HG03175 (cell line): Measurements from ENCODE around the gene MIER3.

Experiments
- ATAC-seq: cut with Tn5 transposase; IDR thresholded peaks from one replicate; pipeline ENCODE4 v1.9.1; 2021; ENCODE audit warnings: mild to moderate bottlenecking, moderate library complexity; ENCODE audit not compliant: unreplicated experiment

MIER3 gene

DNA sequence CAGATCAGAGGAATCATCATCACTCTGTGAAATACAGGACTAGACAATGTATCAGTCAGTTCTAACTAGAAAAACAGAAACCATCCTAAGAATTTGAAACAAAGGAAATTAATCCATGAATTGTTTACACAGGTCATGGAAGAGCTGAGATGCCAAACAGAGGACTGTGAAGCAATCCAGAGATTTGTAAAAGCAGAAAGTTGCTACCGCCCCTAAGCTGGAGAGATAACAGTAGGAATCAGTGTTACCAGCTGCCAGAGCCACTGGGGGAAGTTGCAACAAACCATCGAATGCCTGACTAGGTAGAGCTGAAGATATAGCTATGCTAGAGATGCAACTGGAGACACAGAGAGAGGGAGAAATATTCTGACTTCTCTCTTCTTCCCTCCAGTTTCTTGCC, 10.4 kb upstream of the MIER3 start:
- ATAC-seq, result no peak

DNA sequence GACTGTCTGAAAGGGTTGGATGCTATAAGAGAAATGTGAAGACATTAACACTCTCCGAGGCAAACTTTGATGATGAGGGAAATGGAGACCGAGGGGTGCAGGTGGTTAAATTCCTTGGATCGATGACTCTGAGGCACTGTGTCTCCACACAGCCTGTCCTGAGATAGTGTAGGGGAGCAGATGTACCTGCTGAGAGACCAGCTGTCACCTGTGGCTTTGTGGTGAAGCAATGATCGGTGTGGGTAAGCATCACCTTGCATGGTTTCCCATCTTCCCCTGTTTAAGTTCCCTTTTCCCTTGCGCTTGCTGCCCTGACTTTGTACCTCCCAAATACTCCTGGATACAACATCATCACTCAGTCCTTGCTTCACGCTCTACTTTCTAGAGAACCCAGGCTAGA, 9.8 kb upstream of the MIER3 start:
- no peak for ATAC-seq

DNA sequence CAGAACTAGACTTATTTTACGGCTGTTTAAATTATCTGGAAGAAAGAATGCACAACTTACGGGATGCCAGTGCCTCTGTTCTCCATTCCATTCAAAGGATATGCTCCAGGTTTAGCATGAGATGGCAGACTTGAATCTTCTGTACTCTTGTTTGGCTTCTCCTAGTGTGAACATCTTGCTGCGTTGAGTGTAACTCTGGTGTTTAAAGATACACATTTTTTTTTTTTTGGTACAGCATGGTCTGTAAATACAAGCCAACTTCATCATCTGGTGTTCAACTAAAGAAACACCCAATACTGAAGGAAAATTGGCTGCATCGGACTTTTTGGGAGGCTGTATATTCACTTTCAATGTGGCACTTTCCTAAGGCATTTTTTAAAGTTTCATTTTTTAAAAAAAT, 7.4 kb upstream of the MIER3 start:
- no peak for ATAC-seq

DNA sequence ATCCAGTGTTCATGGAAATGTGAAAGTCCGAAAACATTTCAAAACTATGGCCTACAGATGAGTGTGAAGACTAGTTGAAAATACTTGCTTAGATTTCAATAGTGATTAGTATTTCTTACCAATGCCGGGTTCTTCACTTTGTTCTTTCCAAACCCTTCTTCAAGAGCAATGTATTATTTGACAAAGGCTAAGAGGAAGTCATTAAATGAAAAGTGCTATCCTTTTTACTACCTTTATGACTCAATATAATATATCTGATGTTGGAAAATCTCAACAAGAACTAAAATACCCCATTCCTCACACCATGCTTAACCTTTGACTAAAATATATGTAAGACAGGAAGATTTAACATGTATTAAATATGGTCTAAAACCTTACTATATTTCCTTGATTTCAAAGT, 6.7 kb upstream of the MIER3 start:
- ATAC-seq, result no peak

DNA sequence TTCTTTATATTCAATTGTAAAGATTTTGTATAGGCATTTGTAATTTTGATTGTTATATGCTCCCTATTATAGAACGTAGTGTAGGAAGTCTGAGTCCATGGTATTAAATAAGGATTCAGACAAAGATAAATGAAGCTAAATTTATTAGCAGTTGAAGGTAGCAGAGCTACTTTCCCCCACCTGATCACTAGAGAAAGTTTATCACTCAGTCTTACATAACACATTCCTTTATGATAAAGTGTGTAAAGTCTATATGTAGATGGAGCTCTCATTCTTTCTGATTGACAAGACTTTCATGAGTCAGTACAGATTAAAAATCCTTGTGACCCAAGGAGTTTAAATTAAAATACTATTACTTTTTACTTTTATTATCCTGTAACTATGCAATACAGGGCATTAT, 2.3 kb upstream of the MIER3 start:
- no peak for ATAC-seq

DNA sequence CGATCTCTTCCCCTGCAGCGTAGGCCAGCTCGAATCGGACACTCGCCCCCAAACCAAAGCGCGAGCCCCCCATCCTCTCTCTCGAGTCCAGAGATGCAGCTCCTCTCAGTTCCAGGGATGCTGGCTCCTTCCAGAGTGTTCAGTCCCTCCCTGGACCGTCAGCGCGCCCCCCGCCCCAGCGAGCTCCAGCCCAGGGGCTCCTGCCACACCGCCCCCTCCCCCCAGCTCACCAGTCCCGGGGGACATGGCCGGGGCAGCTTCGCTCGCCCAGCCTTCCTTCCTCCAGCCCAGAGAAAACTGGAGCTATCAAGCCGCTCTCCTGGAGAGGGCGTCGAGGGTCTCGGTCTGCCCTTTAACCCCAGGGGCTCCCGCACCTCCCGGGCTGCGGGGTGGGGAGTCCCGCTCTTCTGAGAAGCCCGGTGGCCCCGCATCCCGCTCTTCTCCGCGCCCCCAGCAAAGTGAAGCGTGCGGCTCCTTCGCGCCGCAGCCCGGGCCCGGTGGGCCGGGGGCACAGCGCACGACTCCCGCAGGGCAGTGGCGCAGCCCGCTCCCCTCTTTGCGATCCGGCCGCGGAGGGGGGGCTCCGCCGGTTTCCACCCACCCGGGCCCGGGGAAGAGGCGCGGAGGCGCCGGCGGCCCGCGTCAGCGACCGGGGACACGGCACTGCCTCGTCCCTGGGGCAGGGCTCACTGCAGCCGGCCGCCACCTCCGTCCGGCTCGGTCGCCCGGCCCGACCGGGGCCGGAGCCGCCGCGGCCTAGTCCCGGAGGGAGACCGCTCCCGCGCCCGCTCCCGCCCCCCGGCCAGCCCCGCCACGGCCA, 587 bp downstream of the MIER3 start:
- peak; percentile 47 for ATAC-seq

DNA sequence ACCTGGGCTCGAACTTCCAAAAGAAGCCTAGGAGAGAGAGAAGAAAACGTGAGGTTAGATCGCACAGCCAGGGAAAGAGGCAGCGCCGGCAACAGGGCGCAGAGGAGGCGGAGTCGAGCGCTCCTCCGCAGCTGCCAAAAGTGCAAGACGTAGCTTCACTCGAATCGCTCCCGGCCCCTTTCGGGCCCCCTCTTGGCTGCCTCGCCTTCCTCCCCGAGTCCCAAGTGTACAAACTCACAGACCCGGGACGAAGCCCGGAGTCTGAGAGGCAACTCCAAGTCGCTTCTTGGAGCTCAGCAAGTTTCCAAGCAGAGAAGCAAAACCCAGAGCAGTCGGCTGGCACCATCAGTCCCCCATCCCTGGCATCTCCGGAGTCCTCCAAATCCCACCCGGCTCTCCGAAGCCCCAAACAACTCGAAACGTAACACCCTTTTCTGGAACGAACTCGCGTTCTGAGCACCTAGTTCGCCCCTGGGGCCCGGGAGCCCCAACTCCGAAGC, 1.2 kb downstream of the MIER3 start:
- peak; percentile 49 for ATAC-seq

DNA sequence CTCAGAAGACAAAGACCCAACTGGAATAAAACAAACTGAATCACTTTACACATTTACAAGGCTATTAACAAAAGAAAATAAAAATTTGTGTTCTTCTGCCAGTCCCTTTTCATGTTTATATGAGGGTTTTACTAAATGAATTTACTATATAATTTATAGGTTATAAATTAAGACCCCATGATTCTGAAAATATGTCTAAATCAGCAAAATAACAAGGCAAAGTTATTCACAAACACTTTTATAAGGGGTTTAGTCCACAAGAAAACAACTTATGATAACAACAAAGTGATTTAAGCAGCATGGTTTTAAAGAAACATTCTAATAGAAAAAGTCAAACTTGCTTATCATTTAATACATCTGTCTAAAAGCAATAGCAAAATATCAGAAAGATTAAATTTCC, 4.9 kb downstream of the MIER3 start:
- ATAC-seq, result no peak

DNA sequence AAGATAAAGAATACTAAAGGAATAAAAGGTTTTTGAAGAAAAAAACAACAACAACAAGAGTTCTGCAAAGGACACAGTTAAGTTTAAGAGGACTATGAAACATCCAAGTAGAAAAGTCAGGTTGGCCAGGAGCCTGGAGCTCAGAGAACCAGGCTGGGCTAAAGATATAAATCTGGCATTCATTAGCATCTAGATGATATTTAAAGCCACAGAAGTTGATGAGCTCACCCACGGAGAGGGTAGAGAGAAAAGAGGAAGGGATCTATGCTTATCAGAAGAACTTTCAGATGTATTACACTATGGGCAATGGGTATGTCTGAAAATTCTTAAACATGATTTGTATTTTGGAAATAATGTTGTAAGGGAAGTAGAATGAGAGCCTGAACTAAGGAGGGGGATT, 9.9 kb downstream of the MIER3 start:
- ATAC-seq, result no peak

DNA sequence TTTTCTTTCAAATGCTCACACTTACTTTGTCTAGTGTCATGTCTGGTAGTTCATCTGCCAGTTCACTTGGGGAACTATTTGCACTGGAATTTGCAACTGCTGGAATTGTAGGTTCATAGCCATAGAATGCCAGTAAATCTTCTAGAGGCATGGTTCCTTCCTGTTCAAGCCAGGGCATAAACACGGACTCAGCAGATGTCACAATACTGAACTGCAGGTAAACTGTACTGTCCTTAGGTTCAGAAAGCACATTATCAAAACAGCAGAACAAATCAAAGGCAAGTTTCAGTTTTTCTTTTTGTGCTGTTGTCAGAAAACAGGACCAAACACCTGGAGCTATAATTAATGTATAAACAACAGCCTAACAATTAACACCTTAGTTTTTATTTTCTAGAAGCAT, 13.1 kb downstream of the MIER3 start:
- no peak for ATAC-seq

DNA sequence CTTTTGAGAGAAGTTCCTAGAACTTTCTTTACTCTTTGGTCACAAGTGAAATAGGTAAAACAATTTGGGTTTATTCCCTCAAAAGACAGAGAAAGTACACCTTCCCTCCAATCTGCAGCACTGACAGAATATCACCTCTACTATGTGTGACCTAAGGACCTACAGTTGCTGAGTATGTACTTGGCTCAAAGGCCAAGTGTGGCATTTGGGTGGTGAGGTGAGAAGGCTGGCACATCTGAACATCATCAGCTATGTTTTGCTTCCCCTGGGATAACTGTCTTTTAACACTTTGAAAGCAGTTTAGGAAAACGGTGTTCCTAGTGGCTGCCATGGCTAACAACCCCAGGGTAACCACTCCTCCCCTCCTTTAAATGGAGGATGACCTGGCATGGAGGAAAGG, 17.6 kb downstream of the MIER3 start:
- ATAC-seq, result no peak

DNA sequence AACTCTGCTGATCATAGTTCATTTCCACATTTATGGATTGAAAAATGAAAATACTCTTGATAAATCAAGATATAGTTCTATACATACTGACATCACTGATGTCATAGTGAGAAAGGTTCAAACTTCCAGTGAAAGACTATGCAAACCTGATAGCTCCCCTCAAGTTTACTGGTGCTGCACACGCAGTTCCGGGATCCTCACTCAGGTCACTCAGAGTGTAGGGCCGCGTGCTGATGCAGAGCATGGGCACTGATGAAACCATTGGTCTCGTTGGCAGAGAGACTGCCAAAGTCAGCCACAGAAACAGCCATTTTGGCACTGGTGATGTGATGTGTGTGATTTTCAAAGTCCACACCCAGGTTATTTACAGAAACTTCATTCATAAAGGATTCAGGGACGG, 29.0 kb downstream of the MIER3 start:
- no peak for ATAC-seq

DNA sequence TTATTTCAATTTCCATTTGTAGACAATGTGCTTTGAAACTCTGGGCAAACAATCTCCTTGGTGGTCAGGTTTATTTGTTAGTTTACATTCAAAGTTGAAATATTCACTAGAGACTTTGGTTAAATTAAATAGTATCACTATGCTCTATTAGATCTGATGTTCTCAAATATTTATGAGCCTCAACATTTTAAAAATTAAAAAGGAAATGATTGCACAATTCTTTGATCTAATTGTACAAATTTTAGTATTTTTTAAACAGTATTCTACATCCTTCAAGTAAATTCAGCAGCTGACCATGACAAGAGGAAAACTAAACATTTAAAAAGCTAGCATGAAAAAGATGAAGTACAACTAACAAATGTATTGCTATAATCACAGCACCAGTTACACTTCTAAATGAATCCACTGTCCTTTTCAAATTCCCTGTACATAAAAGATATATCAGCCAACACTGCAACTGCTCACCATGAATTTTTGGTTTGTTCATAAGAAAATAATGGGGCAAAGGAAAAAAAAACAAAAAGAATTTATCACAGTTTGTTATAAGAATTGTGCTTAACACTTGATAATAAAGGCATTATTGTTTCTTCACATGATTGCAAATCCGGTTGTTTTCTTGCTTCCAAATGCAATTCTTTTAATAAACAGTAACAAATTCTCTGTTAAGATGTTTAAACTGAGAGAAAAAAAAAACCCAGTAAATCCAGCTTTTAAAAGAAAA, 31.8 kb downstream of the MIER3 start:
- no peak for ATAC-seq

DNA sequence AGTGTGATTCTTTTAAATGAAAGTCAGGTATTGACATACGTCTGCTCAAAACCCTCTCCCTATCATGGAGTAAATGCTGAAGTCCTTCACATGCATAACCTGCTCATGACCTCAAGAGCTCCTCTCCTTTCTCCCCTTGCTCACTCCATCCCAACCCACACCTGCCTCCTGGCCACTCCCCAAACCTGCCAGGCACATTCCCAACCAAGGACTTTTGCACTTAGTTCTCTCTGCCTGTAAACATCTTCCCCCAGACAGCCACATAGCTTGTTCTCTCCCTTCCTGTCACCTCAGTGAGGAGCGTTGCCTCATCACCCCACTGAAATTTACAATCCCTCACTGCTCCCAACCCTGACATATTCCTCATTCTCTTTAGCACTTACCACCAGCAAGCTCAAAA, 33.9 kb downstream of the MIER3 start:
- no peak for ATAC-seq

DNA sequence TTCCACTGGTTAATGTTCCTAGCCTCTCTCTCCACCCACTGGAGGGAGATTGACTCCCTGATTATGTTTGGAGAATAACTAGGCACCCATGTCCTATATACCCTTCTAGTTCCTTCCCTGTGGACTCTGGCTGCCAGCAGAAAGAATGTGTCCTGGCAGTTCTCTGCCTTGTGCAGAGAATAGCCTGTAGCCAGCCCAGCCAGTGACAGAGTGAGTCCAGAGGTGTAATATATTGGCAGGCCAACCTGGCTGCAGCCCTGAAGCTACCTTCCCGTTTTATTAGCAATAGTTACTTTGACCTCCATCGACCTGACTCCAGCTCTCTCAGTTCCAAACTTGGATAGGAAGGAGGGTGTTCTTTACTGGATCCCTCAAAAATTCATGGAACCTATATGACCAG, 34.4 kb downstream of the MIER3 start:
- ATAC-seq, result no peak

DNA sequence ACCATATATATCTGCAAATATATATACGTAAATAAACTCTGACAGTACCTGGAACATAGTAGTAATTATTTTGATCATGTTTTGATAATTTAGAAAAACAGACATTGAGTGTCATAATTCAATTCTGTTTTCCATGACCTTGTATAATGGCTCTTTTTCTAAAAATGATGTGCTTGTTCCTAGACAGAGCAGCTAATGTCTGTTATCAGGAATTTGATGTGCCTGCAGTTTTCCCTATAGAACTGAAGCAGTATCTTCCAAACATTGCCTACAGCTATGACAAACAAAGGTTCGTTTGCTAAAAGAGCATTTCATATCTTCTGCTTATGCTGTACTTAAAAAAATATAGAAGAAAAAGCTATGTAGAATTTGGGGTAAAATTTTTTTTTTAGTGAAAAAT, 37.2 kb downstream of the MIER3 start:
- ATAC-seq, result no peak

DNA sequence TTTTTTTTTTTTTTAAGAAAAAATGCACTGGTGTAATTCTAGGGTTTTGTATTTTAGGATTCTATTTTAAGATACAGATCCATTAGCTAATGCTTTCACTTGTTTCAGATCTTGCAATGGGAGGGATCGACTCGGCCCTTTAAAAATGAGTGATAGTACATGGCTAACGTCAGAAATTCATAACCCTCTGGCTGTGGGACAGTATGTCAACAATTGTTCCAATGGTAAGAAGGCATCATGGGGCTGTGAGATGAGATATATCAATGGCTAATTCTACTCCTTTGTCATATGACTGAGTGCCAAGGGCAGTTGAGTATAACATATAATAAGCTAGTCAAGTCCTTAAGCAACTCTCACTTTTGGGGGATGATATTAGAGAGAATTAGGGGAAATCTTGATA, 38.2 kb downstream of the MIER3 start:
- no peak for ATAC-seq

DNA sequence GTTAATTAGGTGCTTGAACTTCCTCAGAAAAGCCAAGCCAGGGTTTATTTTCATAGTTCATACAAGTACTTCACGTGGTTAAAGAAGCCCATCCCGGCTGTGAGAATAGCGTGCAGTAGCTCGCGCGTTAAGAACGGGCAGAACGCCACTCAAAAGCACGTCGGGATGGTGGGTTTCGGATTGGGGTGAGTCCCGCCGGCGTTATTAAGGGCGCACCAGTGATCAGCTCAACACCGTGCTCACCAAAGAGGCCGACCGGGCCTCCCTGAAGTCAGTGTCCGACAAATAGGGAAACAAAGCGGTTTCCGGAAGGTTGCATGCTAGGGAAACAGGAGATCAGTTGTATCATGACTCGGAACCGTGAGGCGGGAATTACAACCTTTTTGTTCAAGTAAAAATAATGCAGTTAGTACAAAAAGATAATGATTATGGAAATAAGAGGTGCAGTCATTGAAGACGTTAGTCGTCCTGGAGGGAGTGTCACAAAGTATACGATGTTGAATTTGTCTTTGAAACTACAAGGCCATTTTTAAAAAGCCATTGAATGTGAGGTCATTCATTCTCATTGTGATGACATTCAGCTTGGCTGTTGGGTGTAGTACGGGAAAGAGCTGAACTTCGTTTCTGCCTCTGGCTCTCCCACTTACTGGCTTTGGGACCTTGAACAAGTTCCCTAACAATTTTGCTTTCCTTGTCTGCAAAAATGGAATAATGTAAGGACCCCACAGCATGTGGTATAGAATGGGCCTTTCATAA, 41.5 kb downstream of the MIER3 start:
- ATAC-seq, result peak; percentile 21

DNA sequence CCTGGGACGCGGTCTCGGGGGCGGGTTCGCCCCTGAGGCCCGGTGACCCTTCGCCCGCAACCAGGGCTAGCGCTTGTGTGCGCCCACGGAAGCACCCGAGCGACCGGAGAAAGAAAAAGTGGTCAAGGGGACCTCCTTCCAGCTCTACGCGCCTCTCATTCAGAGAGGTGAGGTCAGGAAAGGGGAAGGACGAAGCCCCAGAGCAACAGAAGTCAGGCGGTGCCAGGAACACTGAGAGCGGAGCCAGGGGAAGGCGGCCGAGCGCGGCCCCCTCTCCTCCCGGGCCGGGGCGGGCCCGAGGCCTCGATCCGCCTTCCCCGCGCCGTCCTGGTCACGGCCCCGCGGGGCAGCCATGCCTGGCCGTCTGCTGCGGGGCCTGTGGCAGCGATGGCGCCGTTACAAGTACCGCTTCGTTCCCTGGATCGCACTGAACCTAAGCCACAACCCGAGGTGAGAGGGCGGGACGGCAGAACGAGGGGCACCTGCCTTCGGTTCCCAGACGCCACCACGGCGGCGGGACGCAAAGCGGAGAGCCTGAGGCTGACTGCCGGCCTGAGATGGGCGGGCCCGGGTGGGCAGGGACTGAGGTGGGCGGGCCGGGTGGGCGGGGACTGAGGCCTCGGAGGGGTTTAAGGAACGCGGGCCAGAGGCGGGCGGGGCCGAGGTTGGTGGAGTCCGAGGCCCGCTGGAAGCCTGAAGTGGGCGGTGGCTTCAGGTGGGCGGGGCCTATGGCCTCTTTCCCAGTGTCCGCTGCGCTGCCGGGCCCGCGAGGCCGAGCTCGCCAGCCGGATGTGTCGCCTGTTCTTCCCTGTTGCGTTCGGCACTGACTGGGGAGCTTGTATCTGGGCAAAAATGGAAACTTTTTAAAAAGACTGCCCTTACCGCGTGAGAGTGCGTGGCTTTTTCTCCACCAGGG, 42.4 kb downstream of the MIER3 start, which contains the start of gene SETD9:
Gene SETD9, plus strand, starts transcription at position 303 of the 916 bp plus-strand sequence. Its CDS starts 50 bp downstream, at position 353.
- peak; percentile 83 for ATAC-seq

DNA sequence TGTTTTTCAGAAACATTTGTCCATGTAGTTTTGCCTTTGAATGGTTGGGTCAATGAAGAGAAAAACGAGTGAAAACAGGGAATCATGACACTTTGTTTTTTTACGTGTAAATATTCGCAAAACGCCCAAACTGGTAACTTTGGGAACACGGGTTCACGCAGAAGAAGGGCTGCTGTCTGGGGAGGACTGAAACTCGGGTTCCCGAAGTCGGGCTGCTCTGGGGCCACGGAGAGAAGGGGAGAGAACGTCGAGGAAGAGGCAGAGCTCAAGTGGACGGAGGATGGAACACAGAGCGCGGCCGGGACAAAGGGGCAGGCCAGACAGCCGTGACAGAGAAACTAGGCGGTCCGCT, 43.0 kb downstream of the MIER3 start:
- ATAC-seq, result peak; percentile 48
